ENCODE data around the gene ODAM.
"Not testable (repeated sequence)": the region's sequence is repeated elsewhere in the genome, so short reads cannot be mapped to it uniquely, and the experiment has no call there.

Gene ODAM

GRCh38 chr4:70225824-70226223 lies 30.3 kb downstream of the ODAM start, which contains the start of gene FDCSP:
TSS of gene FDCSP (plus strand) at chr4:70226124. CDS start at chr4:70231195, 5,071 bp downstream.
- no peak for TF ChIP-seq ZFX (IDR thresholded peaks at IDR 0.05; ENCODE audit: borderline replicate concordance)
- no peak for TF ChIP-seq CTCF (IDR thresholded peaks at IDR 0.05)

GRCh38 chr4:70236125-70236524 lies 40.6 kb downstream of the ODAM start:
- no peak overlapping the region for H3K27ac ChIP-seq
- TF ChIP-seq ZFX (IDR thresholded peaks at IDR 0.05; ENCODE audit: borderline replicate concordance) (no peak), CTCF (IDR thresholded peaks at IDR 0.05) (no peak)

More at GRCh38 chr4:70225824-70226223, 30.3 kb downstream of the ODAM start, which contains the start of gene FDCSP:
- no peak within 1 kb of the TSS for H3K27ac ChIP-seq

- TF ChIP-seq ZFX (IDR thresholded peaks at IDR 0.05; ENCODE audit: borderline replicate concordance), result no peak
- TF ChIP-seq CTCF (IDR thresholded peaks at IDR 0.05), result no peak
- H3K27ac ChIP-seq, result no peak overlapping the region
These were observed 43.8 kb downstream of the ODAM start for GRCh38 chr4:70239131-70239883.

- TF ChIP-seq CTCF (IDR thresholded peaks at IDR 0.05), result no peak
- TF ChIP-seq ZFX (IDR thresholded peaks at IDR 0.05; ENCODE audit: borderline replicate concordance), result no peak
- H3K27ac ChIP-seq, result no peak overlapping the region
These were observed 44.5 kb downstream of the ODAM start for GRCh38 chr4:70239884-70240591.

- H3K27ac ChIP-seq, result not testable (repeated sequence)
These were observed 46.8 kb downstream of the ODAM start, which contains the start of gene CSN3 for GRCh38 chr4:70242297-70242696. TSS of gene CSN3 (plus strand) at chr4:70242597. CDS start at chr4:70244820, 2,223 bp downstream.

GRCh38 chr4:70243091-70243490 lies 47.6 kb downstream of the ODAM start:
- H3K27ac ChIP-seq, result no peak overlapping the region
- no peak for TF ChIP-seq ZFX (IDR thresholded peaks at IDR 0.05; ENCODE audit: borderline replicate concordance)
- TF ChIP-seq CTCF (IDR thresholded peaks at IDR 0.05), result no peak

GRCh38 chr4:70251250-70251944 lies 55.9 kb downstream of the ODAM start:
- no peak for TF ChIP-seq CTCF (IDR thresholded peaks at IDR 0.05)
- TF ChIP-seq ZFX (IDR thresholded peaks at IDR 0.05; ENCODE audit: borderline replicate concordance), result no peak
- no peak overlapping the region for H3K27ac ChIP-seq
